Measurements from ENCODE around the gene TSEN2.

The TSEN2 gene

GRCh38 chr3:12560505-12561190 is 76.4 kb downstream of the TSEN2 start:
- Histone ChIP-seq H3K27me3 (peaks cover 0 to 3% (median 0%) of the 10 kb centered on the region in 11 experiments; a peak in 3 of 22 replicates), H3K9ac (peak overlapping the region in 7 of 11 experiments; percentile 2 to 59 (median 22); a peak in 8 of 22 replicates), H3K4me1 (peaks cover 44 to 53% (median 47%) of the 10 kb centered on the region in 10 experiments), H4K20me1 (peaks cover 50 to 85% (median 76%) of the 10 kb centered on the region in 11 experiments; a peak in 21 of 22 replicates), H3K36me3 (peaks cover 1 to 20% (median 14%) of the 10 kb centered on the region in 11 experiments), H3K4me2 (peak overlapping the region; percentile 79 to 98 (median 90)), H3K27ac (peak overlapping the region in 5 of 11 experiments; percentile 26 to 63 (median 51); a peak in 8 of 22 replicates), H3K9me3 (replicated peaks in 1 of 11) (peaks cover 4 to 13% (median 11%) of the 10 kb centered on the region in 11 experiments), H3K4me3 (no peak overlapping the region)
- TF ChIP-seq Cebpa-rat (IDR thresholded peaks at IDR 0.05), result no peak

DNA sequence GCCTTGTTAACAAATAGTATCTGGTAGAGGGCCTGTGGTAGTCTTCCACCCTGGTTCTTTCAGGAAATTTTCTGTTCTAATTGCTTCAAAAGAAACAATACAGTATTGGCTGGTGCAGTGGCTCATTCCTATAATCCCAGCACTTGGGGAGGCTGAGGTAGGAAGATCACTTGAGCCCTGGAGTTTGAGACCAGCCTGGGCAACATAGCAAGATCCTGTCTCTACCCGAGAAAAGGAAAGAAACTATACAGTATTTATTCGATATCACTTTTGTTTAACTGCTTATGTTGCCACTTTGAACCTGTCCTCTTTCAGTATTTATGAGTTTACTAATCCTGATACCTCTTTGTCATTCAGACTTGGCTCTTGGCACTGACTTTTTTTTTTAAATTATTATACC is 77.1 kb downstream of the TSEN2 start:
- Histone ChIP-seq H3K4me3 (no peak overlapping the region), H3K27ac (peak overlapping the region in 4 of 11 experiments; percentile 26 to 57 (median 48); a peak in 6 of 22 replicates), H3K4me1 (peaks cover 37 to 48% (median 41%) of the 10 kb centered on the region in 10 experiments), H3K27me3 (no peaks in the 10 kb centered on the region), H3K9ac (peak overlapping the region in 1 of 11 experiments; percentile 7; a peak in 2 of 22 replicates), H4K20me1 (peaks cover 50 to 93% (median 80%) of the 10 kb centered on the region in 11 experiments; a peak in 21 of 22 replicates), H3K9me3 (replicated peaks in 1 of 11) (peaks cover 11 to 20% (median 18%) of the 10 kb centered on the region in 11 experiments), H3K36me3 (peaks cover 9 to 28% (median 21%) of the 10 kb centered on the region in 11 experiments), H3K4me2 (peak overlapping the region in 9 of 11 experiments; percentile 79 to 98 (median 90); a peak in 18 of 22 replicates)
- TF ChIP-seq Cebpa-rat (IDR thresholded peaks at IDR 0.05), result no peak

DNA sequence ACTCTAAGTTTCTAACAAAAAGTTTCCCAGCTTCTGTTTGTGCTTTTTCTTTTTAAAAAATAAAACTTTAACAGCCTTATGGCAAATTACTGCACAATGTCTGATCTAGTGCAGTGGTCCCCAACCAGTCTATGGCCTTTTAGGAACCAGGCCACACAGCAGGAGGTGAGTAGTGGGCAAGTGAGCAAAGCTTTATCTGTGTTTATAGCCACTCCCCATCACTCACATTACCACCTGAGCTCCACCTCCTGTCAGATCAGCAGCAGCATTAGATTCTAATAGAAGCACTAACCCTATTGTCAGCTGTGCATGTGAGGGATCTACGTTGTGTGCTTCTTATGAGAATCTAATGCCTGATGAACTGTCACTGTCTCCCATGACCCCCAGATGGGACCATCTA is 78.2 kb downstream of the TSEN2 start:
- no peak overlapping the region for H3K27ac ChIP-seq
- H4K20me1 ChIP-seq, result peaks cover 50 to 100% (median 87%) of the 10 kb centered on the region in 11 experiments; a peak in 21 of 22 replicates
- no peaks in the 10 kb centered on the region for H3K27me3 ChIP-seq
- no peak overlapping the region for H3K4me2 ChIP-seq
- H3K4me1 ChIP-seq, result peaks cover 36 to 48% (median 41%) of the 10 kb centered on the region in 10 experiments
- H3K36me3 ChIP-seq, result peaks cover 18 to 38% (median 32%) of the 10 kb centered on the region in 11 experiments
- no peak overlapping the region for H3K9ac ChIP-seq
- H3K9me3 ChIP-seq (replicated peaks in 1 of 11), result peaks cover 18 to 31% (median 27%) of the 10 kb centered on the region in 11 experiments
- TF ChIP-seq Cebpa-rat (IDR thresholded peaks at IDR 0.05), result no peak
- no peak overlapping the region for H3K4me3 ChIP-seq

DNA sequence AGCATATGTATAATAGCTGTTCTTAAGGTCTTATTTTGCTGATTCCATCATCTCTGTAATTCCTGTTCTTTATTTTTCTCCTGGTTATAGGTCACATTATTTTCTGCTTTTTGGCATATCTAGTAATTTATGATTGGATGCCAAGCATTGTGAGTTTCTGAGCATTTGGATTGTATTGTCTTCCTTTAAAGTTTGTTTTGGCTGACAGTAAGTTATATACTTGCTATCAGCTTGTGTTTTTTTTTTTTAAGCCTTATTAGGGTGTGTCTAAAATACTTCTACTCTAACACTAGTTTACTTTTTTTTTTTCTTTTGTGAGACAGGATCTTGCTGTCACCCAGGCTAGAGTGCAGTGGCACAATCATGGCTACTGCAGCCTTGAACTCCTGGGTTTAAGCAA is 82.7 kb downstream of the TSEN2 start:
- no peak overlapping the region for H3K27ac ChIP-seq
- no peaks in the 10 kb centered on the region for H3K27me3 ChIP-seq
- no peak overlapping the region for H3K4me2 ChIP-seq
- no peak for TF ChIP-seq Cebpa-rat (IDR thresholded peaks at IDR 0.05)
- H3K4me1 ChIP-seq, result peaks cover 0 to 12% (median 2%) of the 10 kb centered on the region in 10 experiments; a peak in 9 of 20 replicates
- H3K4me3 ChIP-seq, result no peak overlapping the region
- peaks cover 35 to 90% (median 70%) of the 10 kb centered on the region in 11 experiments; a peak in 21 of 22 replicates for H4K20me1 ChIP-seq
- H3K9ac ChIP-seq, result no peak overlapping the region
- peaks cover 18 to 31% (median 27%) of the 10 kb centered on the region in 11 experiments for H3K9me3 ChIP-seq (replicated peaks in 1 of 11)
- peaks cover 57 to 83% (median 74%) of the 10 kb centered on the region in 11 experiments for H3K36me3 ChIP-seq

- Histone ChIP-seq H3K27ac (no peak overlapping the region), H3K4me3 (no peak overlapping the region), H3K9ac (no peak overlapping the region), H3K36me3 (peaks cover 75 to 100% (median 92%) of the 10 kb centered on the region in 11 experiments), H4K20me1 (peaks cover 21 to 72% (median 55%) of the 10 kb centered on the region in 11 experiments; a peak in 20 of 22 replicates), H3K9me3 (replicated peaks in 1 of 11) (peaks cover 18 to 31% (median 27%) of the 10 kb centered on the region in 11 experiments), H3K4me1 (no peaks in the 10 kb centered on the region), H3K27me3 (no peaks in the 10 kb centered on the region), H3K4me2 (no peak overlapping the region)
- TF ChIP-seq Cebpa-rat (IDR thresholded peaks at IDR 0.05), result no peak
Observed at GRCh38 chr3:12568747-12569146, 84.5 kb downstream of the TSEN2 start.

- Histone ChIP-seq H3K4me2 (no peak overlapping the region), H3K27ac (no peak overlapping the region), H3K36me3 (peaks cover 86 to 100% (median 98%) of the 10 kb centered on the region in 11 experiments), H3K9ac (no peak overlapping the region), H3K27me3 (no peaks in the 10 kb centered on the region), H4K20me1 (peaks cover 21 to 72% (median 53%) of the 10 kb centered on the region in 11 experiments; a peak in 20 of 22 replicates), H3K4me1 (no peaks in the 10 kb centered on the region), H3K9me3 (replicated peaks in 1 of 11) (peaks cover 18 to 27% (median 24%) of the 10 kb centered on the region in 11 experiments), H3K4me3 (no peak overlapping the region)
- no peak for TF ChIP-seq Cebpa-rat (IDR thresholded peaks at IDR 0.05)
Observed at GRCh38 chr3:12569836-12570235, 85.6 kb downstream of the TSEN2 start.

- Histone ChIP-seq H3K27ac (no peak overlapping the region), H3K4me3 (no peak overlapping the region), H3K36me3 (peaks cover 92 to 100% (median 98%) of the 10 kb centered on the region in 11 experiments), H4K20me1 (peaks cover 19 to 67% (median 48%) of the 10 kb centered on the region in 11 experiments; a peak in 20 of 22 replicates), H3K4me1 (no peaks in the 10 kb centered on the region), H3K4me2 (no peak overlapping the region), H3K27me3 (no peaks in the 10 kb centered on the region), H3K9me3 (replicated peaks in 1 of 11) (peaks cover 3 to 13% (median 11%) of the 10 kb centered on the region in 11 experiments; a peak in 19 of 22 replicates), H3K9ac (no peak overlapping the region)
- no peak for TF ChIP-seq Cebpa-rat (IDR thresholded peaks at IDR 0.05)
Observed at GRCh38 chr3:12571986-12572385, 87.7 kb downstream of the TSEN2 start.

DNA sequence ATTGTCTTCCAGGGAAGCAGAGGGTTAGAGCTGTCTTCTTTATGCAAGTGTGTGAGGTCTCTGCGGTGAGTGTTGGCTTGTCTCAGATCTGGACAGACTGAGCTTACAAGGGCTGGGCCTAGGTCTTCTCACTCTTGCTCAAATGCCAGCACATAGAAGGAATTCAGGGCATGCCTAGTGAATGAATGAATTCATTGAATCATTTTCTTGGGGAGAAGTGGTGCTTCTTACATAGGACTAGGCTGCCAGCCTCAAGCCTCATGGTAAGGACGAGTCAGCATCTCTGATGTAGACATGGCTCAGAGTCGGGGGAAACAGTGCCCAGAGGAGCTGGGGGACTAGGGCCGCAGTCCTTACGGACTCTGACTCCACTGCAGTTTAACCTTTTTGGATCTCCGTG is 89.9 kb downstream of the TSEN2 start:
- no peak overlapping the region for H3K4me2 ChIP-seq
- peaks cover 0 to 59% (median 39%) of the 10 kb centered on the region in 11 experiments; a peak in 20 of 22 replicates for H4K20me1 ChIP-seq
- peaks cover 100% of the 10 kb centered on the region in 11 experiments for H3K36me3 ChIP-seq
- H3K9me3 ChIP-seq (replicated peaks in 1 of 11), result peaks cover 9 to 20% (median 18%) of the 10 kb centered on the region in 11 experiments; a peak in 20 of 22 replicates
- H3K27ac ChIP-seq, result no peak overlapping the region
- H3K4me1 ChIP-seq, result peaks cover 4 to 9% (median 5%) of the 10 kb centered on the region in 10 experiments
- TF ChIP-seq Cebpa-rat (IDR thresholded peaks at IDR 0.05), result no peak
- H3K4me3 ChIP-seq, result no peak overlapping the region
- H3K27me3 ChIP-seq, result no peaks in the 10 kb centered on the region
- no peak overlapping the region for H3K9ac ChIP-seq

DNA sequence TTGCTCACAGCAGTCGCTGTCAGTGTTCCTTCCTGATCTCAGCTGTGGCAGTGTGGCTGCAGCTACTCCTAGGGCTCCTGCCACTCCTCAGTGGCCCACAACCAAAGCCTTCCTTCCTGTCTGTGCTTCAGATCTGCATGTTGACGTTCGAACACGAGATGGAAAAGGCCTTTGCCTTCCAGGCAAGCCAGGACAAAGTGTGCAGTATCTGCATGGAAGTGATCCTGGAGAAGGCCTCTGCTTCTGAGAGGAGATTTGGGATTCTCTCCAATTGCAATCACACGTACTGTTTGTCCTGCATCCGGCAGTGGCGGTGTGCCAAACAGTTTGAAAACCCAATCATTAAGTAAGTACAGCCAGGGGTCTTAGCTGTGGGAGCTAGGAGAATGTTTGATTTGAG is 90.4 kb downstream of the TSEN2 start:
- Histone ChIP-seq H4K20me1 (peaks cover 0 to 59% (median 39%) of the 10 kb centered on the region in 11 experiments; a peak in 20 of 22 replicates), H3K27me3 (no peaks in the 10 kb centered on the region), H3K4me3 (no peak overlapping the region), H3K4me1 (peaks cover 10 to 14% (median 11%) of the 10 kb centered on the region in 10 experiments), H3K27ac (no peak overlapping the region), H3K9me3 (replicated peaks in 1 of 11) (peaks cover 9 to 20% (median 18%) of the 10 kb centered on the region in 11 experiments; a peak in 20 of 22 replicates), H3K4me2 (no peak overlapping the region), H3K36me3 (peaks cover 100% of the 10 kb centered on the region in 11 experiments), H3K9ac (no peak overlapping the region)
- no peak for TF ChIP-seq Cebpa-rat (IDR thresholded peaks at IDR 0.05)
